GM19463 (cell line): ENCODE results near the gene CXCL12.
A peak's percentile ranks its signal among the peaks of the same experiment; 100 is the strongest.

Source experiments
- ATAC-seq: cut with Tn5 transposase; IDR thresholded peaks from one replicate; pipeline ENCODE4 v1.9.1; 2021; ENCODE audit warnings: mild to moderate bottlenecking, moderate library complexity; ENCODE audit not compliant: unreplicated experiment

Gene CXCL12

DNA sequence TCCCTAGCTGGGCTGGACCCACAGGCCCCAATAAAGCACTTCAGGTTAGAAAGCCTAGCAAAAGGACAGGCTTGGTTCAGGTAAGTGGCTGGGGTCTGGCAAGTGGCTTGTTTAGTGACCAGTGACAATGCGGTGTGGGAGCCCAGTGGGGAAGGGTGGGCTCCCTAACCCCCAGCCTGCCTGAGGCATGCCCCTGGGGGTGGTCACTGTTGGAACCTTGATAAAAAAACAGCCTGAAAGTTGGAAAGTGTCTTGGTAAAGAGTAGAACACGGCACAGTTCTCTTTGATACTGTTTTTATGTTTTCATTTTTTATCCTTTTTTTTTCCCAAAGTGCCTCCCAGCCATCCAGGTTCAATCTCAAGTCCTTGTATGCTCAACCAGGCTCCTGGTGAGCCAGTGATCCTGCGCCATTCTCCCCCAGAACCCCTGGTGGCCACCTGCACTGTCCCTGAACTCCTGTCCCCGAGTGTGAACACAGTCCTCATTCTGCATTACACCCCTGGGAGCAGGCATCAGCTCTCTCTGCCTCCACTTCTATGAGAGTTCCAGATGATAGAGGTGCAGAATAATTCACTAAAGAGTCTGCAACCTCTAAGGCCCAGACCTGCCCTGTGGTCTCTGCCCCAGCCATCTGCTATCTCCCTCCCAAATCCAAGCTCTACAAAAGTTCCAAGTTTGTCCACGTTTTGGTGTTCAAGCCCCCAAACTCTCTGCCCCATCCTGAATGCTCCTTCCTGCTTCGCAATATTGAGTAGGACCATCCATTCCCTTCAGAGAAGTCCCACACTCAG is 15.0 kb upstream of the CXCL12 start:
- ATAC-seq: no peak

DNA sequence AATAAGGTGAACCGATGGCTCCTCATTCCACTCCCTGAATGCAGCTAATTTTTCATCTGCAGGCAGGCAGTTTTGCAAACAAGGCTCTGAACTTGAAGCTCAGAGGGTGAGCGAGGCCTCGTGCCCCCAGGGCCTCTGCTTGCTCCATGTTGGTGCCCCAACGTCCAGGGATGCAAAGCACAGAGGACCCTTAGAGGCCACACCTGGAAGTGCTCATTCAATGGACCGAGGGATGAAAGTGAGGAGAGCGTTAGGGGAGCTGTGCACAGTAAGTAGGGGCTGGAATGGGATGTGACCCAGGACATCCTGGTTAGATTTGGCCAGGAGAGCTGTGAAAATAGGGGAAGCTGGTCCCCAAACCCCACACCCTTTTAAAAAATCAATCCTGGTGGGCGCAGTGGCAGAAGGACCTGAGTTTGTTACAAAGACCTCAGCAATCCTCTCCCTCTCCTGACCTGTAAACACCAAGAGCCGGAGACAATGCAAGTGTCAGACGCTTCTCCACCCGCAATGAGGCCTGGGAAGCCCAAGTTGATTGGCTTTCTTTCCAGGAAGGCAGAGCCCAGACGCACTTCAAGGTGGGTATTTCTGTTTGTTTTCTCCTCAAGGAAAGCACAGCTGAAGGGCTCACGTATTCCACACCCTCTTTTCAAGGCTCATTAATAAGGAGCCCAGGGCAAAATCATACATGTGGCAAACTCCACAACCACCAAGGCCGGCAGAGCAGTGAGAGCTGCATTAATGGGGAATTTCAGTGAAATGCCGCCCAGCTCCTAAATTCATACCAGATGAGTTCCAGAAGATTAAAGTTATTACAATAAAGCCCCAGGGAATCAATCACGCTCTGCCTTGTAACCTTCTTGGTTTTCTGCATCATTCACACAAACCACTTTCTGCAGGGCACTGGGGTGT is 14.1 kb upstream of the CXCL12 start:
- no peak for ATAC-seq

DNA sequence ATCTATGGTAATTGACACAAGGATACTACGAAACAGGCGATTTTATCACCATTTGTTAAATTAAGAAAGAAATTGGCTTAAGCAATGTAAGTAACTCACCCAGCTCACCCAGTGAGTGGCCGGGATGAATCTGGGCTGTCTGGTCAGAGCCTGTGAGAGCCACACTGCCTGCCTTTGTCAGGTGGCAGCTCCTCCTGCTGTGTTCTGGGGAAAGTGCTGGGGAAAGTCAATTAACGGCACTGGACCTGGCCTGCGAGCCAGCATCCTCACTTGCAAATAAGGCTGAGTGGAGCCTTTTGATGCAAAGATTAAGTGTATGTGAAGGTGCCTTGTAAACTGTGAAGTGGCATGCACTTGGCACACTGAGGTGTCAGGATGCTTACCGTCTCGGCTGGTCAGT is 13.4 kb upstream of the CXCL12 start:
- ATAC-seq: no peak

DNA sequence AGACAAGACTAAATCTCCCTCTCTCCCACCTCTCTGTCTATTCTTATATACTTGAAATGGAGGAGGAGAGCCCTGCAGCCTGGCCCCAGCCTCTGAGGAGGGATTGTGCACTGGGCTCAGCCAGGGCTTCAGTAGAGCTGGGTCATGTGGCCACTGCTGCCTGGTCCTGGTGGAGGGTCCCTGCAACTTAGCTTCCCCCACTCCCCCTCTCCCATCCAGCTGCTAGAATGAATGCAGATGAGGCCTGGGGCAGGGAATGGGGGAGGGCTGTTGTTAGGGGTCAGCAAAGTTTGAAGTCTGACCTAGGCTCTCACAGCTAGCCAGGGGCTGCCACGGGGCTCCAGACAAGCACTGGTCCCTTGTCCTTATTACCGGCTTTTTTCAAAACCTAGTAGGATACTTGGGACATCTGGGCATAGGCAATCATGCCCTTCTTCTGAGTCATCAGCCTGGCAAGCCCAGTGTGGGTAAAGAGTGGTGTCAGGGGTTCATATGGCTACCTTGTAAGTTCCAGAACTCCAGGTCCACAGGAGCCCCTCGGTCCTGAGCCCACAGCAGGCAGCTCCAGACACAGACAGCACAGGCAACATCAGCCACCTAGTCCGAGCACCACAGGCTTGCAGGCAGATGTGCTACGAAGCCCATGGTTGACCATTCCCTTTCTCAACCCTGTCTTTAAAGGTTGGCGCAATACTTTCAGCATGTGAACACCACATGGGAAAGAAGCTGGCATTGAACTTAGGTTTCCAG is 12.8 kb upstream of the CXCL12 start:
- ATAC-seq: no peak

DNA sequence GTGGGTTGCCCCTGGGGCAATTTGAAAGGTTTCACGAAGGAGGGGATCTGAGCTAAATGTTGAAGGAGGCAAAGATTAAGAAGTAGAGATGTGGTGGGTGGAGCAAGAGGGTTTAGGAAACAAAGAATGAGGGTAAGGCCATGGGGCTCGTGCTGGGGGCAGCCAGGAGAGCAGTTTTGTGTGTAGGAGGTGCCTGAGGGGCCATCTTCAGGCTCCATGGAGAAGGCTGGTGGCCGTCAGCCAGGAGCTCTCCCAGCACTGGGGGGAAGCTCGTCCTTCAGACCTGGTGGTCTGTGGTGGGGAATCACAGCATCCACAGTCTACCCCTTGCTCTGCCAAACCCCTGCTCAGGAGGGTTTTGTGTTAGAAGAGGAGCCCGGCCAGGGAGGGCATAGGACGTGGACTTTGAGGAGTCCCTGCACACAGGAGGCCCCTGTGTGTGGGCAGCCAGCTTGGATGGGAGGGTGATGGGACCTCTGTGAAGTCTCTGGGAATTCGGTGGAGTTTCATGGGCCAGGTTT is 11.8 kb upstream of the CXCL12 start:
- ATAC-seq: no peak

DNA sequence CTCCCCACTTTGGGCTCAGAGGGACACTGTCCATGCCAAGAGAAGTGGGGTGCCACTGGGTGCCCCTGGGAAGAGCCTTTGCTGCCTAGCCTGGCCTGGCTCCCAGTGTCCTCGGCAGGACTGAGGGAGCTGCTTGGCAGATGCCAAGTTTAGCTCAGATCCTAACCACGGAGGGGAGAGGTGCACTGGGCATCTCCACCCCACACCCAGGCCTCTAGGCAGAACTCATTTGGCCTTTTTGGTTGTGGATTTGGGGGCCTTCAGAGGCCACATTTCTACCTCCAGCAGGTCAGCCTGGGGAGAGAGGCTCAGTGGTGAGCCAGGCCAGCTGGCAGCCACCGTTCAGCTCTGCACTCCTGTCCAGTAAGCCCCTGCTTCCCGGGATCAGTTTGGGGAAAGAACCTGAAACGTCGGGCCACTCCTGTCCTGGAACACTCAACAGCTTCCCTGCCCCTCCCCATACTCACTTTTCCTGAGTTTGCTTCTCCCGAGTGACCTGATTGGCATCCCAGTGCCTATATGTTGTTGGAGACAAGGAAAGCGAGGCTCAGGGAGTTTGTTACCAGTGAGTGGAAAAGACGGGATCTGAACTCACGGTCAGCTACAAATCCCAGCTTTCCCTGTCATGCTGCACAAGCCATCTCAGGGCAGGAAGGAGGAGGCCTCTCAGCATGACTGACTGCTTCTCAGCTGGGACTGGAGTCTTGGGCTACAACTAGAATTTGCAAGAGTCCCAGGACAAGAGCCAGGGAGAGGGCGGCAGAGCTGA is 11.2 kb upstream of the CXCL12 start:
- no peak for ATAC-seq

DNA sequence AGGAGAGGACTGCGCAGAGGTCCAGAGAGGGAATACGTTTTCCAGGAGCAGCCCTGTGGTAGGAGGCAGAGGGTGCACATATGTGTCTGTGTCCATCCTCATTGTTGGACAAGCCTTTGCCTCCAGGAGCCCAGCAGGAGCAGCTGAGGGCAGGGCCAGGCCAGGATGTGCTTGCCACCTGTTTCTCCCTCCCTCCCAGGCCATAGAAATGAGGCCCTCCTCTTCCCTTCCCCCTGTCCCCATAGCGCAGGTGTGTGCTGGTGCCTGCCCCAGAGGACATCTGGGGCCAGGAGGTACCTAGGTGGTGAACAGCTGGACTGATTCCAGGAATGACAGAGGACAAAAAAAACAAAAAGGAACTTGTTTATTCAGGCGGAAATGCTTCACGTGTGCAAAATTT is 10.5 kb upstream of the CXCL12 start:
- ATAC-seq: no peak

DNA sequence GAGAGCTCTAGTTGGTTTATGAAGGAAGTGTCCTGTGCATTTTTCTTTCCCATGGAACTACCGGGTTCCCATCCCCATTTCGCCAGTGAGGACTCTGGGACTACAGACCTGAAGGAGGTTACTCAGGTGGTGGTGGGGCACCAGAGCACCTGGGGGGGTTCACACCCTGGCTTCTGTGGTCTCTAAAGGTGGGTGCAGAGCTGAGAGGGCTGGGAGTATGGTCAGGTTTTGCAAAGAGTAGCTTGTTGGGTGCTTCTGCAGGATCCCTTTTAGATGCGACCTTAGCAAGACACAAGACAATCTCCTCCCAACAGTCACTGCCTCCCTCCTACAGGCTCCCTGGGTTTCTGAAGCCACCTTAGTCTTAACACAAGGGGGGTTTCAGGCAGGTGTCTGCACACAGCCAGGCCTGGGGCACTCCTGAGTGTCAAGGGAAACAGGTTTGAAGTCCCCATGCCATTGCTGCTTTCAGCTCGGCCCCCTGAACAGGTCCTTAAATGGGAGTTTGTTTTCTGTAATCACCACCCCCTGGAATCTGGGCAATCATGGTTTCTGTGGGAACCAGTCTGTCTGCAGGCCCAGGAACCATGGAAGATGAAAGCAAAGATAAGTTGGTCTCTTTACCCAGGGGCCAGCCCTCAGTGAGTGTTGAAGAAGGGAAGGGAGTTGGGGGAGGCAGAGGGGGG is 9.9 kb upstream of the CXCL12 start:
- no peak for ATAC-seq

DNA sequence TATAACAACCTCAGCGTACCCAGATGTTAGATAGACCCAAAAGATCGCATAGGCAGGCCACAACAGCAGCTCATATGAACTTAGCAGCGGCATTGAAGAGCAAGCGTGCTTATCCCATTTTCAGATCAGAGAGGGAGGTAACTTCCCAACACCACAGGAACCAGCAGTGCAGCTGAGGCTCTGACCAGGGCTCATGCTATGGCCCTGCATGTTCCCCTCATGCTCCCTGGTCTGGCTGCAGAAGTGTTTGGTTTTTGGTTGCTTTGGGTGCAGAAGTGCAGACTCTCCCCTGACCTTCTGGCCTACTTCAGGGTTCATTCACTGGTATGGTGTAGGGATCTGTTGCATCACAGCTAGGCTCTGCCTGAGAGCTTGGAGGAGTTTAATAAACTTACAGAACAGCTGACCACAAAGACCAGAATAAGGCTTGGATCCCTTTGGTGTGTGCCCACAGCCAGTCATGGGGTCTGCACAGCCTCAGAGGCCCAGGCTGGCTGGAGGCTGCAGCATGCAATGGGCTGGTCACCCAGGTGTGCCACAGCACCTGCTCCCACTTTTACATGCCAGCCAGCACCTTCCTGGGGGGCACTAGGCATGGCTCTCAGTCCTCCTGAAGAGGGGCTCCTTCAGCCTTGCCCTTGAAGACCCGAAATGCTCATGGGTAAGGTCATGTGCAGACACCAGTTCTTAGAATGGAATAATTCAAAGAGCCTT is 9.1 kb upstream of the CXCL12 start:
- no peak for ATAC-seq

DNA sequence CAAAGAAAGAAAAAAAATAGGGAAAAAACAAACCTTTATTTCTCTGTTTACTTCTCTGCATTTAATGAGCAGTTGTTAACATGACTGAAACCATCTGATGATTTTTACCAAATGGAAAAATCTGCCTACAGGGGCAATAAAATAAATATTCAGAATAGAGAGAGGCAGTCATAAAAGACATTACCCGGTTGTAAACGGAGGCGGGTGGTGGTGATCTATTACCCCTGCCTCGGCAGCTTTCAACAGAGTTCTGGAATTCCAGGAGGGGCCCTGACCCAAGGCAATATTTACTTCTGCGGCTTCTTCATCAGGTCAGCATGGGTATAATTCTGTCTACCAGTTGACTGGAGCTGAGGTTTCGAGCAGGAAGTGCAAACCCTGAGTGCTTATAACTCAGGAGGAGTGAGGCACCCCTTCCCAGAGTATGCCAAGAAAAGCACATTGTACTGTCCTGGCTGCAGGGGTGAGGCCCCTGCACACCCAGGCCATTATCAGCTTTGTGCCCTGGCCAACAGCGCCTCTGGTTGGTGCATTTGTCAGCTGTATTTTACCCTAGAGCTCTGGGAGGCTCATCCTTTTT is 8.2 kb upstream of the CXCL12 start:
- ATAC-seq: no peak

DNA sequence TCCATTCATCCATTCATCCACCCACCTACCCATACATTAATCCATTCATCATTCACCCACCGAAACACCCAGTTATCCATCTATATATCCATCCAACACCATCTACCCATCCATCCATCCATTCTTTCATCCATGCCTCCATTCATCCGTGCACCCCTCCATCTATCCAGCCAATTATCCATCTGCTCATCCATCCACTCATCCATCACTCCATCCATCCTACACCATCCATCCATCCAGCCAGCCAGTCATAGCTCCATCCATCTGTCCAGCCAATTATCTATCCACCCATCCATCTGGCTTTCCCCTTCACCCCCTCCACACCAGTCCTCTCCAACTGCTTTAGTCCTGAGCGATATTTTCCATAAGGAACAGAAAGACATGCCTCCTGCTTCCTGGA is 7.5 kb upstream of the CXCL12 start:
- ATAC-seq: no peak

DNA sequence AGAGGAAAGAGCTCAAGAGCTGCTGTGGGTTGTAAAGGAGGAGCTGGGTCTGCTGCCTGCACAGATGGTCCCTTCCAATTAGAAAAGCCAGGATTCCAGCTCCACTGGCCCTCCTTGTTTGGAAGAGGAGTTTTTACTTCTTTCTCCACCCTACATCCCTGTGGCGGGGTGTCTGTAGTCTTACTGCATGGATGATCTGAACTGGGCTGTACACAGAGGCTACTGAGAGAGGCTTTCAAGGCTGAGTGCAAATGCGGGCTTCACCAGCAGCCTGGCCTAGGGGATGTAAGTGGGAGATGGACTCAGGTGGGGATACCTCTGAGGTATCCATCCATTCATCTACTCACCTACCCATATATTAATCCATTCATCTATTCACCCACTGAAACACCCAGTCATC is 7.1 kb upstream of the CXCL12 start:
- no peak for ATAC-seq

DNA sequence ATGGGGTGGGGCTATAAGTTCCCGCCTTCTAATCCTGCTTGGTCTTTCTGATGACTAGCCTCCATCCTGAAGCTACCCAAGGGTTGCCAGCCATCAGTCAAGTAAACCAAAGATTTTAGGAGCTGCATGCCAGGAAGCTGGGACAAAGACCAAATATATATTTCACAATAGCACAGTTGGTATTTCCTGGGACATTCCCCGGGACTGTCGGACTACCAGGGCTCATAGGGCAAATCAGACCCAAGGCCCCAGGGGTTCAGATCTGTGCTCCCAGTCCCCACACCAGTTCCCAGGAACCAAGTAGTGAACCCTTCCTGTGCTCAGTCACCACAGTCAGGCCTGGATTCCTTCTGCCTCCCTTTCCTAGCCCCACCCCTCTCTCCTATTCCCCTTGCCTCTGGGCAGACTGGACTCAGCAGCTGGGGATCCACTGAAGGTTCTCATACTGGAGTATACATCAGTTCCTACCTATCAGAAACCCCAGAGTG is 5.7 kb upstream of the CXCL12 start:
- ATAC-seq: no peak

DNA sequence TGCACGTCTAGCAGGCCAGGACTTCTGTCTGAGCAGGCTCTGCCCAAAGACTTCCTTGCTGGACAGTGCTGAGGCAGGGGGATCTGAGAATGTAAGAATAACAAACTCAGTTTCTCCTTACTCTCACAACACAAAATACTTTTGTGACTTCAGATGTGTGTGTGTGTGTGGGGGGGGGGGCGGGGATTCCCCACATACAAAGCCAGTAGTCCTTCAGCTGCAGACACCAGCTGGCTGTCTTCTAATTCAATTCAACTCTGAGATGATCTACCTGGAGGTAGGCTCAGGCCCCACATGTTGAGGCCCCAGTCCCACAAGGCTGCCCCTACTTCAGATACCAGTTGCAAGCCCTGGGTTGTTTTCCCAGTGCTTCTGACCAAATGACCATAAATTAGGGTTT is 4.7 kb upstream of the CXCL12 start:
- ATAC-seq: no peak

DNA sequence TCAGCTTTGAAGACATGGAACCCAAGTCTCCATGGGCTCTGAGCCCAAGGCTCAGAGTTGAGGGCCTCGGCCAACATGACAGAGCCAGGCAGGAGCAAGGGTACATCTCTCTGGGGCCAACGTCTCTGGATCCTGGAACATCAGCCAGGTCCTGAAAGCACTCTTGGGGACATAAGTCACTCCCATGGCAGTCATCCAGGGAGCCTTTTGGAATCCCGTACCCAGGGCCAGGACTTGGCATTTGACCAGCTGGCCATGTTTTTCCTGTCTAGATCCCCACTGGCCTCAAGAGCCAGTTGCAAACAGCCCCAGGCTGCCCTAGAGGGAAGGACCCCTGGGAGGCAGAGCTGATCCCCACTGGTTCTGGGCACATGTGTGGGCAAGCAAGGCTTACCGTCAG is 4.3 kb upstream of the CXCL12 start:
- ATAC-seq: no peak

DNA sequence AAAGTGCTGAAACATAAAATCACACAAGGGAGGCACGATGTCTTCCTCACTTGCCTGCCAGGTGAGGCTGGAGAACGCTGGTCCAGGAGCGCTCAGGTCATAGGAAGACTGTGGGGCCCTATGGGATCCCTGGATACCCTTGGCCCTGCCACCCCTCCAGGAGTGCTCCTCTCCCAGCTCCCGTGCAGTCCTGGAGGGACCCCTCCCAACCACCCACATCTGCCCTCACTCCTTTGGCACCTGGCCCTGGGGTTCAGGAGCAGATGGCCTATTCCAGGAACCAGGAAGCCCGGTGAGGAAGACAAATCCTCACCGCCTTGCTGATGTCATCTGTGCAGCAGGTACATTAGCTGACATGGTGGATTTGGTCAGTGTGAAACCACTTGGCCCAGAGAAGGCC is 3.7 kb upstream of the CXCL12 start:
- no peak for ATAC-seq

DNA sequence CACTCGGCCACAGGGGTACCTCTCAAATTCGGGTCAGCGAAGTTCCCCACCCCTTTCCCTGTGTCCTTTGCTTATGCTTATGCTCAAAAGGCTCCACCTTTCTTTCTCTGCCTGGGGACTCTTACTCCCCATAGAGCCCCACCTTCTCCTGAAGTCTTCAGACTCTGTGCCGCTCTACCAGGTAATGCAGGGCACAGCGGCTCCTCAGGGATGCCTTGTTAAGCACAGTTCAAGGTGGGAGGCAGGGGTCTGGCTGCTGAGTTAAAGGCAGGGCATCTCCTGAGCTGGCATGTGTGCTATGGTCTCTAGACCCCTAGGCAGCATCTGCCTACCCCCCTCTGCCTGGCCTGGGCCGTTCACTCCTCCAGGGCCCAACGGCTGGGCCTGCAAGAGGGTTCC is 3.0 kb upstream of the CXCL12 start:
- ATAC-seq: no peak

DNA sequence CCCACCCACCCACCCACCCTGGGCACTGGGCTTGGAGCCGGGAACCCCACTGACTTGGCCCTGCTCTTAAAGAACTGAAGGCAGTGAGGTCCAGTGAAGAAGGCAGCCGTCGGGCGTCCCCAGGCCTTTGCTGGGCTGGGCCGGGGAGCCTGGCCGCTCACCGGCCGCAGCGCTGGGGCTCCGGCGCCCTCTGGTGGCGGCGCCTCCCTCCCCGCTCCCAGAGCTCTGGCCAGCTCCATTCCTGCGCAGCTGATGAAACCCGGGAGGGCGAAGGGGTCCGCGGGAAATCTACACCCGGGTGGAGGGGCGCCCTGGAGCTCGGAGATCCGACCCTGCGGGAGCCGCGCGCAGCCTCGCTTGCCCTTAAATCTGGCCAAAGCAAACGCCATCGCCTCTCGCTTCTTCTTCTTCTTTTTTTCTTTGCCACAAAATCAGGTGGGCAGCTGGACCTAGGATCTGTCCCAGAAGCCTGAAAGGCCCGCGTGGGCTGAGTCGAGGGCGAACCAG is 1.7 kb upstream of the CXCL12 start:
- ATAC-seq: peak; percentile 62
